ENCODE data around the gene DTNB.

Gene DTNB

GRCh38 chr2:25586726-25587144 lies 86.6 kb downstream of the DTNB start:
- H3K4me3 ChIP-seq (ENCODE audit: low read depth, low read length), result no peak overlapping the region
- TF ChIP-seq CTCF (conservative IDR thresholded peaks at IDR 0.05; ENCODE audit: low read depth, low read length), result no peak
- DNase-seq (ENCODE audit: low read depth), result peak; percentile 36

- no peak for DNase-seq (ENCODE audit: low read depth)
- no peak overlapping the region for H3K4me3 ChIP-seq (ENCODE audit: low read depth, low read length)
- no peak for TF ChIP-seq CTCF (conservative IDR thresholded peaks at IDR 0.05; ENCODE audit: low read depth, low read length)
Measured at GRCh38 chr2:25585189-25585588, 88.2 kb downstream of the DTNB start.

- no peak overlapping the region for H3K4me3 ChIP-seq (ENCODE audit: low read depth, low read length)
- DNase-seq (ENCODE audit: low read depth), result no peak
- TF ChIP-seq CTCF (conservative IDR thresholded peaks at IDR 0.05; ENCODE audit: low read depth, low read length), result no peak
Measured at GRCh38 chr2:25582077-25582830, 91.1 kb downstream of the DTNB start.

- DNase-seq (ENCODE audit: low read depth), result no peak
- no peak for TF ChIP-seq CTCF (conservative IDR thresholded peaks at IDR 0.05; ENCODE audit: low read depth, low read length)
Measured at GRCh38 chr2:25576596-25576995, 96.8 kb downstream of the DTNB start.

GRCh38 chr2:25572638-25573037 lies 100.7 kb downstream of the DTNB start:
- DNase-seq (ENCODE audit: low read depth), result no peak
- no peak for TF ChIP-seq CTCF (conservative IDR thresholded peaks at IDR 0.05; ENCODE audit: low read depth, low read length)

More at GRCh38 chr2:25576596-25576995, 96.8 kb downstream of the DTNB start:
- no peak overlapping the region for H3K4me3 ChIP-seq (ENCODE audit: low read depth, low read length)

GRCh38 chr2:25570161-25570845 lies 103.1 kb downstream of the DTNB start:
- peak; percentile 22 for DNase-seq (ENCODE audit: low read depth)
- no peak for TF ChIP-seq CTCF (conservative IDR thresholded peaks at IDR 0.05; ENCODE audit: low read depth, low read length)
- H3K4me3 ChIP-seq (ENCODE audit: low read depth, low read length), result no peak overlapping the region

More at GRCh38 chr2:25572638-25573037, 100.7 kb downstream of the DTNB start:
- H3K4me3 ChIP-seq (ENCODE audit: low read depth, low read length), result no peak overlapping the region

Data from choroid plexus epithelial cell (primary cell).